ENCODE measurements around the gene MOB3B.

GRCh38 chr9:27379311-27380251 is 150.0 kb downstream of the MOB3B start:
- no peak for TF ChIP-seq ZFP36 (IDR thresholded peaks at IDR 0.05; ENCODE audit: borderline replicate concordance, partially characterized antibody)
- TF ChIP-seq POLR2A (IDR thresholded peaks at IDR 0.05; ENCODE audit: low read length), result no peak
- no peak for TF ChIP-seq EP300 (IDR thresholded peaks at IDR 0.05)
- TF ChIP-seq EHMT2 (IDR thresholded peaks at IDR 0.05; ENCODE audit: low read depth), result no peak
- no peak for TF ChIP-seq MYC (IDR thresholded peaks at IDR 0.05; ENCODE audit: borderline replicate concordance, low read length)
- TF ChIP-seq ZSCAN20 (CRISPR knock-in tag; IDR thresholded peaks at IDR 0.05), result no peak
- TF ChIP-seq, protein P1, sequence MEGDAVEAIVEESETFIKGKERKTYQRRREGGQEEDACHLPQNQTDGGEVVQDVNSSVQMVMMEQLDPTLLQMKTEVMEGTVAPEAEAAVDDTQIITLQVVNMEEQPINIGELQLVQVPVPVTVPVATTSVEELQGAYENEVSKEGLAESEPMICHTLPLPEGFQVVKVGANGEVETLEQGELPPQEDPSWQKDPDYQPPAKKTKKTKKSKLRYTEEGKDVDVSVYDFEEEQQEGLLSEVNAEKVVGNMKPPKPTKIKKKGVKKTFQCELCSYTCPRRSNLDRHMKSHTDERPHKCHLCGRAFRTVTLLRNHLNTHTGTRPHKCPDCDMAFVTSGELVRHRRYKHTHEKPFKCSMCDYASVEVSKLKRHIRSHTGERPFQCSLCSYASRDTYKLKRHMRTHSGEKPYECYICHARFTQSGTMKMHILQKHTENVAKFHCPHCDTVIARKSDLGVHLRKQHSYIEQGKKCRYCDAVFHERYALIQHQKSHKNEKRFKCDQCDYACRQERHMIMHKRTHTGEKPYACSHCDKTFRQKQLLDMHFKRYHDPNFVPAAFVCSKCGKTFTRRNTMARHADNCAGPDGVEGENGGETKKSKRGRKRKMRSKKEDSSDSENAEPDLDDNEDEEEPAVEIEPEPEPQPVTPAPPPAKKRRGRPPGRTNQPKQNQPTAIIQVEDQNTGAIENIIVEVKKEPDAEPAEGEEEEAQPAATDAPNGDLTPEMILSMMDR (IDR thresholded peaks at IDR 0.05), result no peak
- no peak for TF ChIP-seq RFX5 (IDR thresholded peaks at IDR 0.05)
- TF ChIP-seq, protein P2, sequence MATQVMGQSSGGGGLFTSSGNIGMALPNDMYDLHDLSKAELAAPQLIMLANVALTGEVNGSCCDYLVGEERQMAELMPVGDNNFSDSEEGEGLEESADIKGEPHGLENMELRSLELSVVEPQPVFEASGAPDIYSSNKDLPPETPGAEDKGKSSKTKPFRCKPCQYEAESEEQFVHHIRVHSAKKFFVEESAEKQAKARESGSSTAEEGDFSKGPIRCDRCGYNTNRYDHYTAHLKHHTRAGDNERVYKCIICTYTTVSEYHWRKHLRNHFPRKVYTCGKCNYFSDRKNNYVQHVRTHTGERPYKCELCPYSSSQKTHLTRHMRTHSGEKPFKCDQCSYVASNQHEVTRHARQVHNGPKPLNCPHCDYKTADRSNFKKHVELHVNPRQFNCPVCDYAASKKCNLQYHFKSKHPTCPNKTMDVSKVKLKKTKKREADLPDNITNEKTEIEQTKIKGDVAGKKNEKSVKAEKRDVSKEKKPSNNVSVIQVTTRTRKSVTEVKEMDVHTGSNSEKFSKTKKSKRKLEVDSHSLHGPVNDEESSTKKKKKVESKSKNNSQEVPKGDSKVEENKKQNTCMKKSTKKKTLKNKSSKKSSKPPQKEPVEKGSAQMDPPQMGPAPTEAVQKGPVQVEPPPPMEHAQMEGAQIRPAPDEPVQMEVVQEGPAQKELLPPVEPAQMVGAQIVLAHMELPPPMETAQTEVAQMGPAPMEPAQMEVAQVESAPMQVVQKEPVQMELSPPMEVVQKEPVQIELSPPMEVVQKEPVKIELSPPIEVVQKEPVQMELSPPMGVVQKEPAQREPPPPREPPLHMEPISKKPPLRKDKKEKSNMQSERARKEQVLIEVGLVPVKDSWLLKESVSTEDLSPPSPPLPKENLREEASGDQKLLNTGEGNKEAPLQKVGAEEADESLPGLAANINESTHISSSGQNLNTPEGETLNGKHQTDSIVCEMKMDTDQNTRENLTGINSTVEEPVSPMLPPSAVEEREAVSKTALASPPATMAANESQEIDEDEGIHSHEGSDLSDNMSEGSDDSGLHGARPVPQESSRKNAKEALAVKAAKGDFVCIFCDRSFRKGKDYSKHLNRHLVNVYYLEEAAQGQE (IDR thresholded peaks at IDR 0.05), result no peak
- TF ChIP-seq, protein P3, sequence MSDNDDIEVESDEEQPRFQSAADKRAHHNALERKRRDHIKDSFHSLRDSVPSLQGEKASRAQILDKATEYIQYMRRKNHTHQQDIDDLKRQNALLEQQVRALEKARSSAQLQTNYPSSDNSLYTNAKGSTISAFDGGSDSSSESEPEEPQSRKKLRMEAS (IDR thresholded peaks at IDR 0.05), result no peak; the same call in 1 of the 2 replicates
- no peak for TF ChIP-seq HMGXB4 (CRISPR knock-in tag; IDR thresholded peaks at IDR 0.05; ENCODE audit: borderline replicate concordance)
- TF ChIP-seq GATA3 (IDR thresholded peaks at IDR 0.05; ENCODE audit: borderline replicate concordance), result no peak
- no peak for TF ChIP-seq KDM1A (IDR thresholded peaks at IDR 0.05; ENCODE audit: low read depth)
- no peak for TF ChIP-seq RARB (CRISPR knock-in tag; IDR thresholded peaks at IDR 0.05)
